Stimulated activated CD4-positive, alpha-beta T cell treated with anti-CD3 and anti-CD28 coated beads, Interleukin-2, amount 100 ng/mL, for 48 hours (primary cell): ENCODE data around the gene TMEM256.

Experiments used
- DNase-seq, 2 donors: peaks; one replicate each; pipeline ENCODE4 v3.0.0-alpha.2; 2020

The TMEM256 gene

DNA sequence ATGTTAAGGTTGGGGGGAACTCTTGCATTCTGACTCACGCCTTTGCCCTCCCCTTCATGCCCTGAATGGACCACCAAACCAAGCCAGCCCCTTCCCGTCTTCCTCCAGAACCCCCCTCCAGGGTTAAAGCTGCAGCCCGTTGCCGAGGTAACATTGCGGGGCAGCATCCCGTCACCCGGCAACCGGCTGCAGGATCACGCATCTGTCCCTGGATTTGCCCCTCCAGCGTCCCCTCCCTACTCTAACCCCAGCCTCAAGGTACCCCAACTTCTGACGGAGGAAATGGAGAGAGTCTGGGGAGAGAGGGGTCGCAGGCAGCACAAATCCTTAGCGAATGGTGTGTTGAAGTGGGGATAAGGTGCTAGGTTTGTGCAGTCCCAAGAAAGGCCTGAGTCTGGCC lies 3.2 kb upstream of the TMEM256 start:
- no peak for DNase-seq

DNA sequence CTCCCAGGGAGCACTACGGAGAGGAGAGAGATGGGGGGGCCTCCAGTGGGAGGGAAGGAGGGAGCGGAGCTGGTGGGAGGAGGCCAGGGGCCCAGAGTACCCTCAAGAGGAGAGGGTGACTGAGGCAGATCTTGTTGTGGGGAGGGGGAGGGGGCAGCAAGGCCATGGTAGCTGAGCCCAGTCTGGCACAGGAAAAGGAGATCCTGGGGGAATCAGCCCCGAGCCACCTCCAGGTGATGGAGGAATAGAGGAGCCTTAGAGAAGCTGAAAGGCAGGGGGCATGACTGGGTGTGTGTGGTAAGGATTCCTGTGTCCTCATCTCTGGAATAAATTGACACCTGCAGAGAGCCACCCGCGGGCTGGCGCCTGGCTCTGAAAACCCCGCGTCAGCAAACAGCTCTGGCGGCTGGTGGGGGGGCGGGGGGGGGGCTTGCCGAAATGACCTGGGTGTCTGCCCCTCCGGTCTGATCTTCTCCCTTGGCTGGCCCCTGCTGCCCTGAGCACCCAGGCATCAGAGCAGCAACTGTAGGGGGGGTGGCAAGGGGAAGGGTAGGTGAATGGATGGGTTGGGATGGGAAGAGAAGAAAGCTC lies 2.4 kb upstream of the TMEM256 start:
- DNase-seq = no peak

DNA sequence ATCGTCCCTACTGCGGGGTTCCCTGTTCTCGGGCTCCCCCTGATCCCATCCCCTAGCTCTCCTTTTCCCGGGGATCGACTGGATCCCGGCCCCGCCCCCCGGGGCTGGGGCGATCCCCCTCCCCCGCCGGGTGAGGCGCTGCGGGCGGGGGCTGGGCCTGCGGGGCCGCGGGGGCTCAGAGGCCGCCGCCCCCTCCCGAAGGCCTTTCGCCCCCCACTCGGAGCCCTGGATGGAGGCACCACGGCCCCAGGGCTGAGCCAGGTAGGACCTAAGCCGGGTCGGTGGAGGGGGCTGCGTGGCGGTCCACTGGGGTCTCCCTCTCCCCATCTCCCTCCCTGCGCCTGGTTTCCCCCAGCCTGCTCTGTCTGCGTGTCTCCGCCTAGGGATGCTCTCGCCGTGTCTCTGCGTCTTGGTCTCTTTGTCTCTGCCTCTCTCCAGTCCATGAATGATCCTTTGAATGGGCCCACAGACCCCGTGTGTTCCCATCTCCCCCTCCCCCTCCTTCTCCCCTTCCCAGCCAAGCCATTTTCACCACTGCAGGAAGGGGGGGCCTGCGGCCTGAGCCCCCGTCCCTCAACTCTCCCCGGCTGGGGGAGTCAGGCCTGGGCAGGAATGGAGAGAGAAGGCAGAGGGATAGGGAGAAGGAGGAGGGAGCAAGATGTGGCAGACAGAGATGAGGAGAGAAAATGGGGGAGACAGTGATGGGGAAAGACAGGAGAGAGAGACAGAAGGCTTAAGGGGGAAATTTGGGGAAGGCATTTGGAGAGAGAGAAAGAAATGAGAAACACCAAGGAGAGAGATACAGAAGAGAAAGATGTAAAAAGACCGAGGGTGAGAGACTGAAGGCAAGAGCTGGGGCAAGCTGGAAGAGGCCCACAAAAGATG lies 1.7 kb upstream of the TMEM256 start:
- DNase-seq = no peak

DNA sequence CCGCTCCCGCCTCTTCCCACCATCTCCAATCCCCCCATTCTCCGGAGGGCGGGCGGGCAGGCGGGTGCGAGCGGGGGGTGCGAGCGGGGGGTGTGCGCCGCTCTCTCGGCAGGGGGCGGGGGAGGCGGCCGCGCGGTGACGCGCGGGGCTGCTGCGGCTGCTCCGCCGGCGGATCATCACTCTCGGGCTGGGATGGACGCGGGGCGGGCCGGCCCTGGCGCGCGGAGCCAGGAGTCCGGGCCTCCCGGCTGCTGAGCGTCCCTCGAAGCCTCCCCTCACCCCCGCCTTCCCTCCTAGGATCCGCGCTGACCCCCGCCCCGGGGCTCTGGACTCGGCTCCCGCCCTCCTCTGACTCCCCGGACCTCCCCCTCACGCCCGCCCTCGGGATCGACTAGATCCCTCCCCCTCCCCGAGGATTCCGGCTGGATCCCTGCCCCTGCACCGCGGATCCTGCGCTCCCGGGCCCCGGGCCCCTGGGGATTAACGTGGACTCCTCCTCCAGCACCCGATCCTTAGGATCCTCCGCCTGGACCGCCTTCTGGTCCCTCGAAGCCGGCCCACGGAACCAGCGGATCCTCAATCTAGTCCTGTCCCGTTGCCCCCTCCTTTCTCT lies 946 bp upstream of the TMEM256 start:
- no peak for DNase-seq

DNA sequence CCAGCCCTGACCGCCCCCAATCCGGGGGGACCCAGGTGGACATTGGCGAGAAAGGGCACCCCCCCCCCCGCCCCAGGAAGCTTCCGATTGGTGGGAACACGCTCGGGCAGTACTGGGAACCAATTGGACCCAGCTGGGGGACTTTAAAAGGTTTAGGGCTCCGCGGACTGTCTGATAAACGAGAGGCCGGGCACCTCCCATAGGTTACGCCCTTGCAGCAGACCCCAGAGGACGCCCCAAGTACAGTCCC lies 245 bp downstream of the TMEM256 start:
- no peak for DNase-seq

DNA sequence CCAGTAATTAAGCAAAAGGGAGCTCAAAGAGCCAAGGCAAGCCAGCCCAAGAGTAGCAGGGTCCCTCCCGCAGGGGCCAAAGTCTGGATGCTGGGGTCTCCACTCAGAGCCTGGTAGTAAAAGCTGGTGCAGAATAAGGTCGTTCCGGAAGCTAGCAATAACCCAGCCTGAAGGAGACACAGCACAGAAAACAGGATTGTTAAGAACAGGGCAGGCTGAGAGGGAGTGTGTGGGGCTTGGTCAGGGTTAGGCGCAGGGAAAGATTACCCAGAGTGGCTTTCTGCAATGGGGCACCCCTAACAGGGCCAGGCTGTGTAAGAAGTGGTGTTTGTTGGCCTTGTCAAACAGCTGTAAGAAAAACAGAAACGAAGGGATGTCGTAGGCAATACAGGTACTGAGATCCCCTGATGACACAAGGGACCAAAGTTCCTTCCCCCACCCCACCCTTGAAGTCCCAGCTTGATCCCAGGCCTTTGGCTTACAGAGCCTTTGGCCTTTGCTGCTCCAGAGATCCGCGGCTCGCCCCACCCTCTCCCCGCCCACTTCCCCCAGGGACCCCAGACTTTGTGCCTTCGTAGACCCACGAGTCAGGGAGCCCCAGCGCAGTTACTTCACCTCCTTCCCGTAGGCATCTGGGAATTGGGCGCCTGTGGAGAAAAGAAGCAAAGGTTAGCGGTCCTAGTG lies 712 bp downstream of the TMEM256 start:
- no peak for DNase-seq

DNA sequence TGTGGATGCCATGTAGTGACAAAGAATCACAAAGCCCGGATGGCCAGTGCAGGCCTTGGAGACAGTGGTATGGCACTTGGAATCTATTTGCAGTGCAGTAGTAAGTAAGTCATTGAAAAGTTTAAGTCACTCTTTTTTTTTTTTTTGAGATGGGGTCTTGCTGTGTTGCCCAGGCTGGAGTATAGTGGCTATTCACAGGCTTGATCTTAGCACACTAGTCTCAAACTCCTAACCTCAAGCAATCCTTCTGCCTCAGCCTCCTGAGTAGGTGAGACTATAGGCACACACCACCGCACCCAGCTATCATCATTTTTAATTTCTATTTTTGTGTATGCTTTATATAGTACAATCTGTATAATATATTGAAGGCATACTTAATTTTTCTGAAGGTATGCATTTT lies 5.3 kb downstream of the TMEM256 start:
- no peak for DNase-seq

DNA sequence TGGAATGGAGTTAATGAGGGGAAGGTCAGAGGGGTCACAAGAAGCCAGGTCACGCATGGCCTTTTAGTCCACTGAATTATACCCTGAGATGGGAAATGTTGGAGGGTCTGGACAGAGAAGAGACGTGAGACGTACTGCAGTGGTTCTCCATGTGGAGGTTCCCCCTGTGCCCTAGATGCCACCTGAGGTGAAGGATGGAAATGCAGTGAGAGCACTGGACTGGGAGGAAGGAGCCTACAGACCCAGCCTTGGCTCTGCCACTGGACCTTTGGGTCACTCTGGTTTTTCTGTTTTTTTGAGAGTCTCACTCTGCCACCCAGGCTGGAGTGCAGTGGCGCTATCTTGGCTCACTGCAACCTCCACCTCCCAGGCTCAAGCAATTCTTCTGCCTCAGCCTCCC lies 7.8 kb downstream of the TMEM256 start:
- no peak for DNase-seq

DNA sequence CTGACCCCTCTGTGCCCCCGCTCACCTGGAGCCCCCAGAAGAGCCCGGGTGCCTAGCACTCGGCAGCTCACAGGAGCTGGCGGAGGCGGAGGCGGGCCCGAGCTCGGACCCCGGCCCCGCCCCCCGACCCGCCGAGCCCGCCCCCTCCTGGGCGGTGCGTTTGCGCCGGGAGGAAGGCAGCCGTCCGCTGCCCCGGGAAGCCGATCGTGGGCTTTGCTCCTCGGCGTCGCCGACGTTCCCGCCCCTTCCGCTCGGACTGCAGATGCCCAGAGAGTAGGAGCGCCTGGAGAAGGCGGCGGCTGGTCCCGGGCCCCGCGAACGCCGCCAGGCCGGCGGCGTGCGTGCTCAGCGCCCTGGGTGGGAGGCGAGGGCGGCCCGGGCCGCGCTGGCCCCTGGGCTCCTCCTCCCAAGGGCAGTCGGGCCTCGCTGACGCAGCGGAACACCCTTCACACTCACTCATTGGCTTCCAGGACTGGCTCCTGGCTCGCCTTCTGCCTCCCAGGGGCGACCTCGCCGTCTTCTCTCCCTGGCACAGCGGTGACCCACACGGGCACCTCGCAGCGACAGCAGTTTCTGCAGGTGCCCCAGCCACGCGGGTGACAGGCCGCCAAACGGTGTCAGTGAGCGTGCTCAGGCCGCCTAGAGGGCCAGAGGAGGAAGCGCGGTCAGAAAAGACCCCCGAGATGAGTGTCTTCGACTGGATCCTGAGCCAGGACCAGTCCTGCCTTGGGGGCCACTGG lies 9.3 kb downstream of the TMEM256 start, which contains the start of gene PLSCR3:
Gene PLSCR3 (minus strand): TSS at position 74 of the 740 bp plus-strand sequence. CDS start 415 bp downstream, outside the sequence.
- DNase-seq = peak; percentile 82 to 85

DNA sequence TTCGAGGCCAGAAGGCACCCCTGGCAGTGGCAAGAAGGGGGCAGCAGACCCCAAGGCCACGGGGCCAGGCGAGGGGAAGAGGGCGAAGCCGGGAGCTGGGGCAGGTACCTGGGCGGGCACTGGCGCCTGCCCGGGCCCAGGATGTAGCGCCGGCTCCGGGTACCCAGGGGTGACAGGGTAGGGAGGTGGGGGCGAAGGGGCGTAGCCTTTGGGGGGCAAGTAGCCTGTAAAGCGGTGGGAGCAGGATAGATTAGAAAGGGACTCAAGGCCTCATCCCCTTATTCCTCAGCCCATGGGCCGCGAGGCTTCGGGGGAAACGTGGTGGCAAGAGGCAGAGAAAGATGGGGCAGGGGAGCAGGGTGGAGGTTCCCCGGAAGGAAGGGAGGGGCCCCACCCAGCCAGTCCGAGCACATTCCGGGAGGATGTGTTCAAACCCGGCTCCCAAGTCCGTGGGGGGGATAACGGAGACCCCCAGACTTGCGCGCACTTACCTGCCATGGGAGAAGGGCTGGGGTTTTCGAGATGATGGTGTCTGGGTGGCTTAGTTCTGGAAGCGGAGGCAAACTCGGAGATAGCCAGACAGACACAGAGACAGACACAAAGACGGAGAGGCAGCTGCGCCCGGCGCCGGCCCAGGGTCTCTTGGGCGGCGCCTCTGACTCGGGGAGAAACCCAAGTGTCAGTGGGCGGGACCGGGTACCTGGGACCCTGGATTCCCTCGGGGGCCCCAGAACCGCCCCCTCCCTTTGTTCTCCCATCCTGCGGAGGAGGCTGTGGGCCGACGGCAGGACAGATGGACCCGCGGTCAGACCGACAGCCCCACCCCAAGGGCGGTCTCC lies 10.1 kb downstream of the TMEM256 start:
- DNase-seq = no peak

DNA sequence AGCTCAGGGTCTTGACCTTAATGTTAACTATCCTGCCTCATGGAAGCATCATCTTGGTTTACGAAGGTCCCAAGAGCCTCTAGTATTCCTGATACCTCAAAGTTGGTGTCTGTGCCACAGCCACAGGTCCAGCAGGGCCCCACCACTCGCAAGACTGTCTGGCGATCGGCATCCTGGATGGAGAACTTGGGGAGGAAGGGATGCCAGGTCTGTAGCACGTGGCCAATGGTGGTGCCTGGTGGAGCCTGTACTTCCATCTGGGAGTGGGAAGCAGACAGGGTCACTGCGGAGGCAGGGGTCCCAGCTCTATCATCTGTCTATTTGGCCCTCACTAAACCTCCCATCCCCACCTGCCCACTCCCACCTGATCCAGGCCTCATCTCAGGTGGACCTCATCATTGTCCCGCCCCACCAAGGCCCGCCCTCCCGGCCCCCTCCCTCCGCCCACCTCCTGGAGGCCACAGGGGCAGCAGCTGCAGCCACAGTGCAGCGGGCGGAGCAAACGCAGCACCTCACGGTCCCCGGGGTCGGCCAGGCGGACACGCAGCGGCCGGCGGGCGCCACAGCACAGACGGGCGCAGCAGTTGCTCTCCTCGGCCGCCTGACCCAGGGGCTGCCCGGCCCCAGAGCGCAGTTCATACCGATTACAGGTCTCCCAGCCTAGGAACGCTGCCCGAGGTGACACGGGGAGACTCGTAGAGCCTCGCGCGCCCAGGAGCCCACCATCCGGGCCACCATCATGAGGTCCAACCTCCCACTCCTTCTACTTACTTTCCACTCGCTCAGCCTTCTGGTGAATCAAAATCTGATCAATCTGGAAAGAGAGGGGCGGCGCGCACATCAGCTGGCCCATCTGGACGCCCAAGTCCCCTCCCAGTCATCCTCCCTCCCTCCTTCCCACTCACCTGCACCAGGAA lies 10.9 kb downstream of the TMEM256 start:
- no peak for DNase-seq

DNA sequence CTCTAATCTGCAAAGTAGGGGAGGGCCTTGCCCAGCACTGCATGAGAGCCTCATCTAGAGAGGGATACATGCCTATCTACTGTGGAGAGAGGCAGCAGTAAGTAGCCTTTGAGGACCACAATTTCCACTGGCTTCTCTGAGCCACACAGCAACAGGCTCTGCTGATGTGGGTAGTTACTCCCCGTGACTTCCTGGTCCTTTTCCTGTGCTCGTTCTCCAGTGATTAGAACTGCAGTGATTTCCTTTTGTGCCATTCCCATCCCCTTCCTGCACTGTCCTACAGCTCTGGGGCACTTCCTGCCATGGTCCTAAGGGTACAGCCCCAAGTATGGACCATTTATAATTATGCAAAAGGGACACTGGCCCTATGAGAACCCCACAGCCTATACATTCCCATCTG lies 12.6 kb downstream of the TMEM256 start:
- DNase-seq = no peak

DNA sequence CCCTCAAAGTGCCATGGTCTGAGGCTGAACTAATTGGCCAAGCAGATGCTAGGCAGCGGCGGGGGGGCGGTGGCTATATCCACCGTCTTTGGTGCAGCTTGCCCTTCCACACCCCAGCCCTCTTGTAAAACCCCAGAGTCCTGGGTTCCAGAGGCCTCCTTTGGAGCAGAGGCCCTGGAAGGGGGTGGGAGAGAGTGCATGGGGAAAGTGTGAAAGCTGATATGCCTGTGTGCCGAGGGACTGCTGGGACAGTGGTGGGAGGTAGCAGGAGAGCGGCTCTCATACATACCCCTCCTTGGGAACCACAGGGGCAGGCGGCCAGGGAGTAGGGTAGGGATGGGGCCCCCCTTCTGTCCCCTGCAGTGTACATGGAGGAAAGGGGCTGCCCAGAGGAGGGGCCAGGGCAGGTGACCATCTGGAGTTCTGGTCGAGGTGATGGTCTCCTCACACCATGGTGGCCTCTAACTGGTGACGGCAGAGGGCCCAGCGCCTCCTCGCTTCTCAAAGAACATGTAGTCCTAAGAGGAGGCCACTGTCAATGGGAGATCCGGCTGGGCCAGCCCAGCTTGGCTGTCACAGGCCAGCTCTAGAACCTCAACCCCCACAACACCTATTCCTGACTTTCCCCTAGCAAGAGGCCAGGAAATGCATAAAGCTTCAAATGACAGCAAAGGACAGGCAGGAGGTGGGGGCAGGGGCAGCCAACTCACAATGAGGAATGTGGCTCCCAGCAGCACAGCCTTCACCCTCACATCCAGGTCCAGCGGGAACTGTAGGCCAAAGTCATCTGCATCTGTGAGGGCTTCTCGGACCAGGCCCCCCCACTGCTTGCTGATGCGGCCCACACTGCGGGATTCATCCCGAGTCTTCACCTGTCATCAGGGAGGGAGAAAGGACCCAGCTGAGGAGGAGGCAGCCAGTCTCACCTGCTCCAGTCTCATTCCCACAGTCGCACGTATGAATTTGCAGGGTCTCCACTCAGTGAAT lies 13.7 kb downstream of the TMEM256 start:
- no peak for DNase-seq

DNA sequence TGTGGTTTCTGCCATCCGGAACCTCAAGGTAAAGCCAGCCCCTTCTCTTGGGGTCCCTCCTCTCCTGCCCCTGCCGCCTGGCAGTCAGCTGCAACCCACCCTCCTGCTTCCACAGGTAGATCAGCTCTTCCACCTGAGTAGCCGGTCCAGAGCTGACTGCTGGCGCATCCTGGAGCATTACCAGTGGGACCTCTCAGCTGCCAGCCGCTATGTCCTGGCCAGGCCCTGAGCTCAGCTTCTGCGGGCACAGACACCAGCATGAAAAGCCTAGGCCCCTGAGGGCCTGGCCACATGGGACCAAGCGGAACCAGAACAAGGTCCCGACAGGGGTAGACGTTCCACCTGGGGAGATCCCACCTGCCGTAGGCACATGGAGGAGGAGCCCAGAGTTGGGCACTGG lies 15.0 kb downstream of the TMEM256 start:
- DNase-seq = no peak

DNA sequence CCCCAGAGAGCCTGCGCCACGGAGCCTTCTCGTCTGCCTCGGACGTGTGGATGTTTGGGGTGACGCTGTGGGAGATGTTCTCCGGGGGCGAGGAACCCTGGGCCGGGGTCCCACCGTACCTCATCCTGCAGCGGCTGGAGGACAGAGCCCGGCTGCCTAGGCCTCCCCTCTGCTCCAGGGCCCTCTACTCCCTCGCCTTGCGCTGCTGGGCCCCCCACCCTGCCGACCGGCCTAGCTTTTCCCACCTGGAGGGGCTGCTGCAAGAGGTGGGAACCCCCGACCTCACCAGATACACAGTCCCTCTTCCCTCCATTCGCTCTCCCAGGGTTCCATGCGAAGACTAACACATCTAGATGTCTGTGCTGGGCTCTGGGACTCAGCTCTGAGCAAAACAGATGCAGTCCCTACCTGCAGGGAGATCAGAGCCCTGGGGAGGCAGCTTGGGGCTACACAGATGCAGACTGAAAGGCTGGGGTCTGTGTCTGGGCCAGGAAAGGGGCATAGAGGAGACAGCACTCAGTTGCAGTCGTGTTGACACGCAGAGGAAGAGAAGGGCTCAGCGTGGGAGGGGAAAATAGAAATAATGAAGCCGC lies 19.3 kb downstream of the TMEM256 start:
- no peak for DNase-seq

DNA sequence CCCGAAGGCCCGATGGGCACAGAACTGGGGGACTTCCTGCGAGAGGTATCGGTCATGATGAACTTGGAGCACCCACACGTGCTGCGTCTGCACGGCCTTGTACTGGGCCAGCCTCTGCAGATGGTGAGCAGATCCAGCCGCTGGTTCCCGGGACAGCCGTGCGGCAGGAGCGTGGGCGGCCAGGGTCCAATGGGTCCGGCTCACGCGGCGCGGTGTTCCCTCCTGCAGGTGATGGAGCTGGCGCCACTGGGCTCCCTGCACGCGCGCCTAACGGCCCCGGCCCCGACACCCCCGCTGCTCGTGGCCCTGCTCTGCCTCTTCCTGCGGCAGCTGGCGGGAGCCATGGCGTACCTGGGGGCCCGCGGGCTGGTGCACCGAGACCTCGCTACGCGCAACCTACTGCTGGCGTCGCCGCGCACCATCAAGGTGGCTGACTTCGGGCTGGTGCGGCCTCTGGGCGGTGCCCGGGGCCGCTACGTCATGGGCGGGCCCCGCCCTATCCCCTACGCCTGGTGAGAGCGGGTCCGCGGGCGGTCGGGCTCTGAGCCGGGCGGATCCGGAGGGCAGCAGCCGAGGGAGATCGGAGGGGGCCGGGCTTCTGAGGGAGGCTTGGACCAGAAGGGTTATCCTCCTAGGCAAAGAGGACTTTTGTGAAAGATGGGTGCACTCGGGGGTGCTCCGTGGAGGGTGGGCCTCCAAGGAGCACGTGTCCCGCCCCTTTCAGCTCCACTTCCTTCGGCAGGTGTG lies 20.0 kb downstream of the TMEM256 start:
- peak; percentile 64 to 74 for DNase-seq

DNA sequence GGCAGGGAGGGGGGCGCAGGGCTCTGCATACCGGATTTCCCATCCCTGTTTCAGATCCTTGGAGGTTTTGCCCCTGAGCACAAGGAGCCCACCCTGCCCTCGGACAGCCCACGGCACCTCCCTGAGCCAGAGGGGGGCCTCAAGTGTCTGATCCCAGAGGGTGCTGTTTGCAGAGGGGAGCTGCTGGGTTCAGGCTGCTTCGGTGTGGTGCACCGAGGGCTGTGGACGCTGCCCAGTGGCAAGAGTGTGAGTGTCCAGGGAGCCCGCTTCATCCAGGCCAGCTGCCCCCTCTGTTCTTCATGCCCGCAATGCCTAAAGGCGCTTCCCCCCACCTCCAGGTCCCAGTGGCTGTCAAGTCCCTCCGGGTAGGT lies 20.5 kb downstream of the TMEM256 start:
- no peak for DNase-seq

DNA sequence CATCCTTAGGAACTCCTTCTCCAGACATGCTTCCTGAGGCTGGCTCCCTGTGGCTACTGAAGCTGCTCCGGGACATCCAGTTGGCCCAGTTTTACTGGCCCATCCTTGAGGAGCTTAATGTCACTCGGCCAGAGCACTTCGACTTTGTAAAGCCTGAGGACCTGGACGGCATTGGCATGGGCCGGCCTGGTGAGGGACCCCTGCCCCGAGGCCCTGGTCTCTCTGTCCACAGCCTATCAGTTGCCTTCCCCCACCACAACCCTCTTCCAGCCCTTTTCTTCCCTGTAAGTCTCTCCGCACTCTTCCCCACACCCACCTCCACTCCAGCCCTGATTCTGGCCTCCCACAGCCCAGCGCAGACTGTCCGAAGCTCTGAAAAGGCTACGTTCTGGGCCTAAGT lies 21.0 kb downstream of the TMEM256 start:
- no peak for DNase-seq
